Suprapubic skin (tissue), 4 donors: ENCODE data around the gene SPINDOC. TPM values are rescaled to one million over a fixed set of nuclear protein-coding genes. Genes with fewer than 3 reads are reported as not detected.
A peak's percentile ranks its signal among the peaks of the same experiment; 100 is the strongest.

ENCODE experiments used
- DNase-seq, 2 donors: peaks; one replicate each; pipeline ENCODE4 v3.0.0-alpha.2; 2019; ENCODE audit warnings: low spot score in 2 of 2
- H3K27ac ChIP-seq: fragments of 200-600 bp; sonication (generic); one replicate; pipeline ENCODE4 v1.5.1; 2019
- H3K27me3 ChIP-seq: fragments of 200-600 bp; sonication (generic); one replicate; pipeline ENCODE4 v1.5.1; 2019
- H3K36me3 ChIP-seq: fragments of 200-600 bp; sonication (generic); one replicate; pipeline ENCODE4 v1.5.1; 2019
- H3K4me1 ChIP-seq: fragments of 200-600 bp; sonication (generic); one replicate; pipeline ENCODE4 v1.5.1; 2019
- H3K4me3 ChIP-seq: fragments of 200-600 bp; sonication (generic); one replicate; pipeline ENCODE4 v1.5.1; 2019; ENCODE audit warnings: mild to moderate bottlenecking
- H3K9me3 ChIP-seq: fragments of 200-600 bp; sonication (generic); one replicate; pipeline ENCODE4 v1.5.1; 2019
- CTCF ChIP-seq, 2 donors: fragments of 200-600 bp in 1 of 2; fragments of 450-650 bp in 1 of 2; sonication (generic) in 1 of 2; IDR thresholded peaks; one replicate each; pipeline ENCODE4 v1.5.1; 2016 to 2019; ENCODE audit warnings: antibody characterized with exemption in 2 of 2, mild to moderate bottlenecking in 1 of 2, moderate library complexity in 1 of 2
- EP300 ChIP-seq: sonication (generic); formaldehyde crosslinking; IDR thresholded peaks from one replicate; pipeline ENCODE4 v1.6.1; 2017; ENCODE audit warnings: antibody characterized with exemption
- POLR2A ChIP-seq, 2 donors: fragments of 450-650 bp; IDR thresholded peaks; one replicate each; pipeline ENCODE4 v1.6.1; 2017; ENCODE audit warnings: antibody characterized with exemption in 2 of 2, mild to moderate bottlenecking in 2 of 2, moderate library complexity in 2 of 2
- POLR2AphosphoS5 ChIP-seq, 3 donors: sonication (generic); formaldehyde crosslinking; IDR thresholded peaks; one replicate each; pipeline ENCODE4 v1.6.1; 2017; ENCODE audit warnings: antibody characterized with exemption in 3 of 3
- WGBS: methylation state at CpG from one replicate; pipeline ENCODE4 v1.1.5; 2018; 5-methylcytosine and 5-hydroxymethylcytosine counted together
- total RNA-seq, 4 donors: library from RNA; depleted of rRNA; stranded (reverse); fragments of >200 nt; gene quantifications; one replicate each; pipeline ENCODE4 v1.1.0, GENCODE V29; 2016

SPINDOC gene
- total RNA-seq, 4 donors from 2014 or later: 3.9 to 9.4 (median 6.3) TPM

- no peak overlapping the region for H3K27ac ChIP-seq
- H3K4me1 ChIP-seq: peaks cover 61% of the 10 kb centered on the region
Observed at GRCh38 chr11:63765688-63766241, 47.5 kb upstream of the SPINDOC start.

GRCh38 chr11:63766531-63767235 is 46.6 kb upstream of the SPINDOC start:
- Histone ChIP-seq H3K4me3 (peak overlapping the region; percentile 94), H3K27me3 (no peaks in the 10 kb centered on the region), H3K4me1 (peaks cover 61% of the 10 kb centered on the region), H3K9me3 (no peaks in the 10 kb centered on the region), H3K27ac (no peak overlapping the region), H3K36me3 (peaks cover 4% of the 10 kb centered on the region)
- TF ChIP-seq POLR2AphosphoS5 (IDR thresholded peaks at IDR 0.05) (no peak), POLR2A (IDR thresholded peaks at IDR 0.05) (no peak)
- DNase-seq: no peak
- WGBS: 56% methylated on average over 7 of the region's 7 CpGs

More at GRCh38 chr11:63765688-63766241, 47.5 kb upstream of the SPINDOC start:
- DNase-seq: peak in 1 of 2 donors; percentile 66
- H3K4me3 ChIP-seq: no peak overlapping the region
- H3K27me3 ChIP-seq: no peaks in the 10 kb centered on the region
- H3K9me3 ChIP-seq: no peaks in the 10 kb centered on the region
- peaks cover 8% of the 10 kb centered on the region for H3K36me3 ChIP-seq
- no peak for TF ChIP-seq EP300
- TF ChIP-seq POLR2AphosphoS5 (IDR thresholded peaks at IDR 0.05): no peak
- TF ChIP-seq POLR2A (IDR thresholded peaks at IDR 0.05): no peak
- no peak for TF ChIP-seq CTCF (IDR thresholded peaks at IDR 0.05)
- WGBS: 80% methylated on average over 6 of the region's 18 CpGs

GRCh38 chr11:63767267-63767564 is 46.0 kb upstream of the SPINDOC start:
- TF ChIP-seq POLR2AphosphoS5 (IDR thresholded peaks at IDR 0.05) (no peak), EP300 (no peak), CTCF (IDR thresholded peaks at IDR 0.05) (no peak), POLR2A (IDR thresholded peaks at IDR 0.05) (no peak)
- H3K9me3 ChIP-seq: no peaks in the 10 kb centered on the region
- no peaks in the 10 kb centered on the region for H3K27me3 ChIP-seq
- peaks cover 4% of the 10 kb centered on the region for H3K36me3 ChIP-seq
- 13% methylated on average over 4 of the region's 4 CpGs for WGBS
- H3K4me3 ChIP-seq: peak overlapping the region; percentile 94
- H3K27ac ChIP-seq: peak overlapping the region; percentile 83
- DNase-seq: no peak
- H3K4me1 ChIP-seq: peaks cover 60% of the 10 kb centered on the region

GRCh38 chr11:63767565-63768236 is 45.6 kb upstream of the SPINDOC start:
- DNase-seq: peak in 1 of 2 donors; percentile 80
- peaks cover 55% of the 10 kb centered on the region for H3K4me1 ChIP-seq
- under 1% methylated on average over 31 of the region's 34 CpGs for WGBS

More at GRCh38 chr11:63767565-63768236, 45.6 kb upstream of the SPINDOC start:
- Histone ChIP-seq H3K27ac (peak overlapping the region; percentile 83), H3K4me3 (peak overlapping the region; percentile 94), H3K9me3 (no peaks in the 10 kb centered on the region), H3K27me3 (no peaks in the 10 kb centered on the region), H3K36me3 (peaks cover 4% of the 10 kb centered on the region)
- no peak for TF ChIP-seq EP300
- no peak for TF ChIP-seq POLR2AphosphoS5 (IDR thresholded peaks at IDR 0.05)
- no peak for TF ChIP-seq CTCF (IDR thresholded peaks at IDR 0.05)
- no peak for TF ChIP-seq POLR2A (IDR thresholded peaks at IDR 0.05)
